Renal cortical epithelial cell (primary cell): ENCODE data around the gene SLC25A12. TPM values are rescaled to one million over a fixed set of nuclear protein-coding genes. Genes with fewer than 3 reads are reported as not detected.
"Not testable (repeated sequence)": the region's sequence is repeated elsewhere in the genome, so short reads cannot be mapped to it uniquely, and the experiment has no call there.

Source experiments
- DNase-seq: peaks from one replicate; pipeline ENCODE4 v3.0.0-alpha.2; 2011; ENCODE audit warnings: low read depth
- total RNA-seq: library from RNA; depleted of rRNA; stranded (reverse); fragments of >200 nt; gene quantifications from 2 replicates; pipeline ENCODE4 v1.2.3, GENCODE V29; 2014

Gene SLC25A12, protein sequence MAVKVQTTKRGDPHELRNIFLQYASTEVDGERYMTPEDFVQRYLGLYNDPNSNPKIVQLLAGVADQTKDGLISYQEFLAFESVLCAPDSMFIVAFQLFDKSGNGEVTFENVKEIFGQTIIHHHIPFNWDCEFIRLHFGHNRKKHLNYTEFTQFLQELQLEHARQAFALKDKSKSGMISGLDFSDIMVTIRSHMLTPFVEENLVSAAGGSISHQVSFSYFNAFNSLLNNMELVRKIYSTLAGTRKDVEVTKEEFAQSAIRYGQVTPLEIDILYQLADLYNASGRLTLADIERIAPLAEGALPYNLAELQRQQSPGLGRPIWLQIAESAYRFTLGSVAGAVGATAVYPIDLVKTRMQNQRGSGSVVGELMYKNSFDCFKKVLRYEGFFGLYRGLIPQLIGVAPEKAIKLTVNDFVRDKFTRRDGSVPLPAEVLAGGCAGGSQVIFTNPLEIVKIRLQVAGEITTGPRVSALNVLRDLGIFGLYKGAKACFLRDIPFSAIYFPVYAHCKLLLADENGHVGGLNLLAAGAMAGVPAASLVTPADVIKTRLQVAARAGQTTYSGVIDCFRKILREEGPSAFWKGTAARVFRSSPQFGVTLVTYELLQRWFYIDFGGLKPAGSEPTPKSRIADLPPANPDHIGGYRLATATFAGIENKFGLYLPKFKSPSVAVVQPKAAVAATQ
- total RNA-seq, result 17.3 and 17.9 TPM in 2 replicates

- DNase-seq, result peak; percentile 66
Observed at GRCh38 chr2:171893824-171894611, at the start of gene SLC25A12. SLC25A12 (minus strand) TSS chr2:171894244; CDS start chr2:171894214, 30 bp downstream.

- no peak for DNase-seq
Observed at GRCh38 chr2:171941316-171941699, 47.3 kb upstream of the SLC25A12 start.

DNA sequence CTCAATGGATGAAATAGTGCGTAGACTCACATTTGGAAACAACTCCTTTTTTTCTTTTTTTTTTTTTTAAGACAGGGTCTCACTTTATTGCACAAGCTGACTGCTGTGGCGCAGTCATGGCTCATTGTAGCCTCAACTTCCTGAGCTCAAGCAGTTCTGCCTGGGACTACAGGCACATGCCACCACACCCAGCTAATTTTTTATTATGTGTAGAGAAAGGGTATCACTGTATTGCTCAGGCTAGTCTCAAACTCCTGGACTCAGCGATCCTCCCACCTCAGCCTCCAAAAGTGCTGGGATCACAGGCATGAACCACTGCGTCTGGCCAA, 45.7 kb upstream of the SLC25A12 start:
- no peak for DNase-seq

GRCh38 chr2:171939058-171939742, 45.2 kb upstream of the SLC25A12 start:
- DNase-seq, result no peak

- DNase-seq, result no peak
Observed at GRCh38 chr2:171930385-171930784, 36.3 kb upstream of the SLC25A12 start.

- no peak for DNase-seq
Observed at GRCh38 chr2:171924170-171924942, 30.3 kb upstream of the SLC25A12 start.

- peak; percentile 11 for DNase-seq
Observed at GRCh38 chr2:171923206-171923605, 29.2 kb upstream of the SLC25A12 start.

GRCh38 chr2:171922230-171923022, 28.4 kb upstream of the SLC25A12 start, which contains the start of gene HAT1:
HAT1 (plus strand) TSS chr2:171922461; CDS start chr2:171922501, 40 bp downstream.
- peak; percentile 92 for DNase-seq

DNA sequence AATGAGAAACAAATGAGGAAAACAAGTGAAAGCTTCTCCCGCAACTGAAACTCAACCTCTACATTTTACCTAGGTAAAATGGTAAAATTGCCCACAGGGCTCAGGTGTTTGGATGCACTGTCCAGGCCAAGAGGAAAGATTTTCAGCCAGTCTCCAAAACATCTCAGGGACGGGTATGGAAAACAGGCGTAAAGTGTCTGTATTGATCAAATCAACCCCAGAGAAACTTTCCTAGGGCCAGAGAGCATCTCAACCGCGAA, 27.9 kb upstream of the SLC25A12 start:
- no peak for DNase-seq

DNA sequence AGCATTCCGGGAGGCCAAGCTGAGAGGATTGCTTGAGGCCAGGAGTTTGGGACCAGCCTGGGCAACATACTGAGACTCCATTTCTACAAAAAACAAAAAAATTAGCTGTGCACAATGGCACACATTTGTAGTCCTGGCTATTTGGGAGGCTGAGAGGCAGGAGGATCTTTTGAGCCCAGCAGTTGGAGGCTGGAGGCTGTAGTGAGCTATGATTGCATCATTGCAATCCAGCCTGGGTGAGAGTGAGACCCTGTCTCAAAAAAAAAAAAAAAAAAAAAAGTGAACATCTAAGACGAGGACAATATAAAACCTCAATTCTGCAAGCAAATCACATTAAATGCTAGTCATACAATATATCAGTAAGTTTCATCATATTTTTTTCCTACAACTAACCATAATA, 25.4 kb upstream of the SLC25A12 start:
- DNase-seq, result no peak

DNA sequence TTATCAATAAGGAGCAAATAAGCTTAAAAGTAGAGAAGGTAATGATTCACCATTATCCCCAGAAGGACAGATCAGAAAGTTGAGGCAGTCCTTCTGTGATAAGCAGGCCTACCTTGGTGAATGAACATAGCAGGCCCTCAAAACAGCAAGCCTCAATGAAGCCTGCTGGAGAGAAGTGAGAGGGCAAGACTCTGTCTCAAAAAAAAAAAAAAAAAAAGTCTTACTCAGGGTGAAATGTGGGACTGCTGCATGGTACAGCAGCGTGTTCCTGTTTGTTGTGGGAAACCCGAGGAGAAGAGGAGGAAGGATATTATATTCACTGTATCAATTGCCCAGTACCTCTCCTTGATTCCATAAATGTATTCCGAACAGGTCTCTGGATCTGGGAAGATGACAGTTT, 19.5 kb upstream of the SLC25A12 start:
- DNase-seq, result no peak

- no peak for DNase-seq
Observed at GRCh38 chr2:171910494-171910893, 16.4 kb upstream of the SLC25A12 start.

GRCh38 chr2:171909266-171909665, 15.2 kb upstream of the SLC25A12 start:
- DNase-seq, result no peak

DNA sequence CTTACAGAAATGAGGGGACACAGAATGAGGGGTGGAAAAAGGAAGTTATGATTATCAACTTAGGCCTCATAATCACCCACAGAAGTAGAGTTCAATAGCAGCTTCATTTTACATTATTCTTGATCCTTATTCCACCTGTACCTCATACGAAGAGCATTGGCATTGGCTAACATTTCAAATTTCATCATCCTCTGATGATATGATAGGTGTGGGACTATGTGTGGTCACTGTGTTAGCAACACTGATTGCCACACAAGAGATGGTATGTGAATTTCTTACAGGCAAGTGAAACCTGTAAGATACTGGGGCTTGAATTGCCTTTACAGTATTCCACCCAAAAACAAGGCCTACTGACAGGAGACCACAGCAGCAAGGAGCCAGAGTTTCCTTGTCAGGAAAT, 14.2 kb upstream of the SLC25A12 start:
- no peak for DNase-seq

DNA sequence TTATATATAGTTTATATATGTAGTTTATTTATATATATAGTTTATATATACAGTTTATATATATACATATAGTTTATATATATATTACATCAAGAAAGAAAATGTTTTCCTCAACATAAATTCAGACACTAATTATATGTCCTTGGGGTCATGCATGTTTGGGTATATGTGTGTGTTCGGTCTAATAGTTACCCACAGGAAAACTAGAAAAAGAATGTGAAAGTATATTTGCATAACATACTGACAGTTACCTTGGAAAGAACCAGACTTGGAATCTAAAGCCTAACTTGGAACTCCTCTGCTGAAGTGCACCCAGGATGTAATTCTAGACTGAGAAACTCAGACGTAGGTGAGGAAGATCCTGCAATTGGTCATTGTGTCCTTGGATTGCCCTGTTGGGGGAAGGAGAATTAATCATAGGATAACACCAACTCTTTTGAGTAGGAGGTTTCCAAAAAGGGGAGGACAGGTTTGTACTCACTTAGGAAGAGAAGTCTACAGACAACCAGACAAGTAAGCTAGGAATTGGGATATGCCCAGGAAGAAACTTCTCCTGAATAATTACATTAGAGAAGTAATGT, 8.9 kb upstream of the SLC25A12 start:
- no peak for DNase-seq

GRCh38 chr2:171899623-171900282, 5.7 kb upstream of the SLC25A12 start:
- not testable (repeated sequence) for DNase-seq

GRCh38 chr2:171895786-171896185, 1.7 kb upstream of the SLC25A12 start:
- DNase-seq, result no peak

- no peak for DNase-seq
Observed at GRCh38 chr2:171894612-171894947, 536 bp upstream of the SLC25A12 start.

DNA sequence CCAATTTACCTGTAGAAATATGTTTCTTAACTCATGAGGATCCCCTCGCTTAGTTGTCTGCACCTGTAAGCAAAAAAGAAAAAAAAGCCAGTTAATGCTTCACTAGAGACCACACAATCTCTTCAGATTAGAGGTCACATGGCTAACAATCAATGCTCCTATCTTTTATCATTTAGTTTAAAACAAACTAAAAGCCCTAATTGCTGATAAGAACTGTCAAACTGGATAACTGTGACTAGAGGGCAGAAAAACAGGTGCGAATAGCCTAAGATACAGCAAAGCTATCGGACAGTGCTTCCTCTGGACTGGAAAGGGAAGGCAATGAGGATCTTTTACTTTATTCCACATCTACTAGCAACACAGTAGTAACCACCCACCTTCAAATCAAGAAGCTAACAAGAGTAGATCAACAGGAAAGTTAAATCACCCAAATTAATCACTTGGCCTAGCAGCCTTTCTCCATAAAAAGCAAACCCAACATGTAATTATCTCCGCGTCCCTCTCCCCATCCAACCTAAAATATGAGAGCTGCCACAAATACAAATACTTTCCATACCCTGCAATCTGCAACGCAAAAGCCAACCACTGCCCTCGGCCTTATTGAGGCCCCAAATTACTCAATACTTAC, 734 bp downstream of the SLC25A12 start:
- DNase-seq, result peak; percentile 14
